NB4 (cell line): Measurements from ENCODE around the gene DHX30.

ENCODE experiments used
- CTCF ChIP-seq: IDR thresholded peaks from one replicate; pipeline ENCODE4 v1.5.1; 2012; ENCODE audit warnings: low read depth, low read length
- MYC ChIP-seq: IDR thresholded peaks from 2 replicates; pipeline ENCODE4 v1.6.1; 2011; ENCODE audit warnings: low read depth, low read length
- POLR2A ChIP-seq: IDR thresholded peaks from 2 replicates; pipeline ENCODE4 v1.6.1; 2011; ENCODE audit warnings: mild to moderate bottlenecking; ENCODE audit not compliant: insufficient read length; ENCODE audit errors: extremely low read depth
- TF ChIP-seq, protein P1 (sequence below): IDR thresholded peaks from 2 replicates; pipeline ENCODE4 v1.6.1; 2011; ENCODE audit warnings: low read depth, low read length

- TF ChIP-seq CTCF (no peak), POLR2A (no peak), MYC (no peak)
- TF ChIP-seq, protein P1, sequence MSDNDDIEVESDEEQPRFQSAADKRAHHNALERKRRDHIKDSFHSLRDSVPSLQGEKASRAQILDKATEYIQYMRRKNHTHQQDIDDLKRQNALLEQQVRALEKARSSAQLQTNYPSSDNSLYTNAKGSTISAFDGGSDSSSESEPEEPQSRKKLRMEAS: no peak
Observed at GRCh38 chr3:47890126-47890827, 87.3 kb downstream of the DHX30 start.
